ENCODE measurements around the gene JMJD7.

- TF ChIP-seq CTCF (IDR thresholded peaks at IDR 0.05) (no peak), EZH2 (IDR thresholded peaks at IDR 0.05; ENCODE audit: borderline replicate concordance, insufficient read depth, low read depth, low read length, poor library complexity, severe bottlenecking) (no peak)
Observed at GRCh38 chr15:41810651-41811431, 17.1 kb upstream of the JMJD7 start.

Data from B cell (primary cell).